Right lobe of liver (tissue), 6 donors: ENCODE measurements around the gene GRM8. TPM values are rescaled to one million over a fixed set of nuclear protein-coding genes. Genes with fewer than 3 reads are reported as not detected.
"Not testable (repeated sequence)": the region's sequence is repeated elsewhere in the genome, so short reads cannot be mapped to it uniquely, and the experiment has no call there.

ENCODE experiments used
- ATAC-seq, 4 donors: fragments of 200-7000 bp; cut with Tn5 transposase; one replicate each; pipeline ENCODE4 v1.9.1; 2020; ENCODE audit warnings: mild to moderate bottlenecking in 4 of 4, moderate library complexity in 4 of 4
- DNase-seq, 3 donors: peaks; one replicate each; pipeline ENCODE4 v3.0.0-alpha.2; 2020
- H3K27ac ChIP-seq, 3 donors: fragments of 200-600 bp; one replicate each; pipeline ENCODE4 v1.8.0; 2022
- H3K27me3 ChIP-seq, 2 donors: fragments of 200-600 bp; one replicate each; pipeline ENCODE4 v1.8.0; 2022
- H3K36me3 ChIP-seq, 4 donors: fragments of 200-600 bp; sonication (generic) in 1 of 4; one replicate each; pipeline versions ENCODE4 v1.5.1 to v1.8.0; 2017 to 2022; ENCODE audit warnings: control low read depth in 1 of 4
- H3K4me1 ChIP-seq, 4 donors: fragments of 200-600 bp; sonication (generic) in 1 of 4; one replicate each; pipeline versions ENCODE4 v1.5.1 to v1.8.0; 2017 to 2022; ENCODE audit warnings: control low read depth in 1 of 4
- H3K4me3 ChIP-seq, 3 donors: fragments of 200-600 bp; one replicate each; pipeline ENCODE4 v1.8.0; 2022
- H3K9me3 ChIP-seq, 4 donors: fragments of 200-600 bp; sonication (generic) in 1 of 4; one replicate each; pipeline versions ENCODE4 v1.5.1 to v1.8.0; 2017 to 2022; ENCODE audit warnings: control low read depth in 1 of 4
- CTCF ChIP-seq, 4 donors: fragments of 200-600 bp in 3 of 4; fragments of 450-650 bp in 1 of 4; IDR thresholded peaks; one replicate each; pipeline versions ENCODE4 v1.5.1 to v1.8.0; 2016 to 2022; ENCODE audit warnings: antibody characterized with exemption in 4 of 4, mild to moderate bottlenecking in 2 of 4
- POLR2A ChIP-seq: fragments of 450-650 bp; IDR thresholded peaks from one replicate; pipeline ENCODE4 v1.6.1; 2017; ENCODE audit warnings: antibody characterized with exemption, mild to moderate bottlenecking
- WGBS: methylation state at CpG from one replicate; pipeline ENCODE4 v1.1.6; 2018; ENCODE audit warnings: low coverage, low lambda C conversion rate; ENCODE audit not compliant: insufficient coverage; ENCODE audit errors: missing lambda C conversion rate; 5-methylcytosine and 5-hydroxymethylcytosine counted together
- intact Hi-C, 2 donors: fragments of 100-400 bp; cut with DNase I; formaldehyde crosslinking; loops; one replicate each; pipeline versions ENCODE4 v1.11.2 to v1.14.1; 2022
- total RNA-seq, 6 experiments: library from RNA; depleted of rRNA in 2 of 6; stranded (reverse); fragments of >200 nt in 2 of 6; fragmentation: NEBNext Ultra II Directional in 3 of 6; extraction: Animal tissue kit (Norgen Biotek cat#: 25700) in 3 of 6; gene quantifications; one replicate each; pipeline versions ENCODE4 v1.1.0 to v1.2.4, GENCODE V29; 2016 to 2023
- donor health status: DM: no; HTN: yes; CAD: no.
- donor health status: DM: no; HTN: no; CAD: no.
- donor health status: DM: no; HTN: no; CAD: no.
- donor health status: DM: no; HTN: yes; CAD: no.
- donor health status: DM: no; HTN: yes; CAD: no.

The GRM8 gene
- total RNA-seq, 6 experiments from 2014 or later: 0.12 to 8.4 (median 2.7) TPM

GRCh38 chr7:126682176-126682575, 570.6 kb downstream of the GRM8 start:
- no peaks in the 10 kb centered on the region for H3K36me3 ChIP-seq
- ATAC-seq: no peak
- H3K9me3 ChIP-seq: no peaks in the 10 kb centered on the region
- H3K4me3 ChIP-seq: no peak overlapping the region
- intact Hi-C loops: no loop called here
- no peak for TF ChIP-seq CTCF (IDR thresholded peaks at IDR 0.05)
- no peak for TF ChIP-seq POLR2A
- no peaks in the 10 kb centered on the region for H3K4me1 ChIP-seq
- no peak for DNase-seq
- H3K27ac ChIP-seq: no peak overlapping the region
- H3K27me3 ChIP-seq: no peaks in the 10 kb centered on the region

- H3K27ac ChIP-seq, H3K4me1 ChIP-seq, H3K9me3 ChIP-seq, H3K36me3 ChIP-seq, intact Hi-C loops, H3K27me3 ChIP-seq, H3K4me3 ChIP-seq, ATAC-seq, DNase-seq: not testable (repeated sequence)
- WGBS: 71% methylated on average over 1 of the region's 1 CpG
Observed at GRCh38 chr7:126668762-126669161, 584.0 kb downstream of the GRM8 start.

- Histone ChIP-seq H3K9me3 (no peaks in the 10 kb centered on the region), H3K27ac (no peak overlapping the region), H3K4me3 (no peak overlapping the region), H3K4me1 (no peaks in the 10 kb centered on the region), H3K27me3 (no peaks in the 10 kb centered on the region), H3K36me3 (no peaks in the 10 kb centered on the region)
- WGBS: 76% methylated on average over 4 of the region's 5 CpGs
- ATAC-seq: no peak
- DNase-seq: no peak
- intact Hi-C loops: no loop called here
- no peak for TF ChIP-seq CTCF (IDR thresholded peaks at IDR 0.05)
- no peak for TF ChIP-seq POLR2A
Observed at GRCh38 chr7:126668367-126668752, 584.4 kb downstream of the GRM8 start.

- Histone ChIP-seq H3K36me3 (no peaks in the 10 kb centered on the region), H3K27ac (no peak overlapping the region), H3K9me3 (no peaks in the 10 kb centered on the region), H3K27me3 (no peaks in the 10 kb centered on the region), H3K4me1 (no peaks in the 10 kb centered on the region), H3K4me3 (no peak overlapping the region)
- TF ChIP-seq POLR2A (no peak), CTCF (IDR thresholded peaks at IDR 0.05) (no peak)
- no peak for ATAC-seq
- intact Hi-C loops: no loop called here
- no peak for DNase-seq
- 83% methylated on average over 8 of the region's 14 CpGs for WGBS
Observed at GRCh38 chr7:126667742-126668366, 584.9 kb downstream of the GRM8 start.

GRCh38 chr7:126662856-126663255, 589.9 kb downstream of the GRM8 start:
- Histone ChIP-seq H3K36me3 (no peaks in the 10 kb centered on the region), H3K4me1 (no peaks in the 10 kb centered on the region), H3K4me3 (no peak overlapping the region), H3K27me3 (no peaks in the 10 kb centered on the region), H3K27ac (no peak overlapping the region), H3K9me3 (no peaks in the 10 kb centered on the region)
- intact Hi-C loops: no loop called here
- 37% methylated on average over 4 of the region's 4 CpGs for WGBS
- ATAC-seq: no peak
- TF ChIP-seq CTCF (IDR thresholded peaks at IDR 0.05) (no peak), POLR2A (no peak)
- DNase-seq: no peak
